BLaER1 (cell line): ENCODE results near the gene HHAT.
A peak's percentile ranks its signal among the peaks of the same experiment; 100 is the strongest.

Experiments
- H3K27ac ChIP-seq: shearing (Covaris generic); formaldehyde crosslinking; 2 replicates; pipeline ENCODE4 v1.8.1; 2022
- H3K27me3 ChIP-seq: shearing (Covaris generic); formaldehyde crosslinking; 2 replicates; pipeline ENCODE4 v1.8.1; 2022
- H3K36me3 ChIP-seq: shearing (Covaris generic); formaldehyde crosslinking; 2 replicates; pipeline ENCODE4 v1.8.1; 2022
- H3K4me1 ChIP-seq: shearing (Covaris generic); formaldehyde crosslinking; 2 replicates; pipeline ENCODE4 v1.8.1; 2022
- H3K4me2 ChIP-seq: shearing (Covaris generic); formaldehyde crosslinking; 2 replicates; pipeline ENCODE4 v1.8.1; 2022
- H3K4me3 ChIP-seq: shearing (Covaris generic); formaldehyde crosslinking; 2 replicates; pipeline ENCODE4 v1.8.1; 2022
- H3K9ac ChIP-seq: shearing (Covaris generic); formaldehyde crosslinking; 2 replicates; pipeline ENCODE4 v1.8.1; 2022
- H3K9me3 ChIP-seq: shearing (Covaris generic); formaldehyde crosslinking; 2 replicates; pipeline ENCODE4 v1.8.1; 2022
- H4K20me1 ChIP-seq: shearing (Covaris generic); formaldehyde crosslinking; 2 replicates; pipeline ENCODE4 v1.8.1; 2022
- Cebpa-rat ChIP-seq: shearing (Covaris generic); IDR thresholded peaks from 2 replicates; pipeline ENCODE4 v1.8.1; 2022

HHAT gene

DNA sequence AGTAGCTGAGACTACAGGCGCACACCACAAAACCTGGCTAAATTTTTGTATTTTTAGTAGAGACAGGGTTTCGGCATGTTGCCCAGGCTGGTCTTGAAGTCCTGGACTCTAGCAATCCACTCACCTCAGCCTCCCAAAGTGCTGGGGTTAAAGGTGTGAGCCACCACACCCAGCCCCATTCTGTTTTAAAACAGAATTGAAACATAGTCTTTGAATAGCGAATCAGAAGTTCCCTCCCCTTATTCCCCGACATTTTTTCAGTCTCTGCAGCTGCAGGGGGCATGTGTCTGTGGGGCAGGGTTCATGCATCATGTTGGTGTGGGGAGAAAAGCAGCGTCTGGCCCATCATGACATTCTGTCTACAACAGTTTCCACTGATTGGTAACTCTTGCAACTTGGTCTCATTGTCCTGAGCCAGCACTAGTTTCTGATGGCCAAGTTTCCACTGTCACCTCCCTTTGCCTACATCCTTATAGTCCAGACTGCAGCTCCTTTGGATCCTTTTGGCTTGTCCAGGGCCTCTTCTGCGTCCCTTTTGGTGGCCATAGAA, 15.6 kb upstream of the HHAT start:
- Histone ChIP-seq H3K9ac (no peak overlapping the region), H3K4me1 (no peaks in the 10 kb centered on the region), H3K4me2 (no peak overlapping the region), H4K20me1 (no peaks in the 10 kb centered on the region), H3K36me3 (no peaks in the 10 kb centered on the region), H3K4me3 (no peak overlapping the region), H3K27me3 (no peaks in the 10 kb centered on the region), H3K9me3 (no peaks in the 10 kb centered on the region), H3K27ac (no peak overlapping the region)
- no peak for TF ChIP-seq Cebpa-rat

DNA sequence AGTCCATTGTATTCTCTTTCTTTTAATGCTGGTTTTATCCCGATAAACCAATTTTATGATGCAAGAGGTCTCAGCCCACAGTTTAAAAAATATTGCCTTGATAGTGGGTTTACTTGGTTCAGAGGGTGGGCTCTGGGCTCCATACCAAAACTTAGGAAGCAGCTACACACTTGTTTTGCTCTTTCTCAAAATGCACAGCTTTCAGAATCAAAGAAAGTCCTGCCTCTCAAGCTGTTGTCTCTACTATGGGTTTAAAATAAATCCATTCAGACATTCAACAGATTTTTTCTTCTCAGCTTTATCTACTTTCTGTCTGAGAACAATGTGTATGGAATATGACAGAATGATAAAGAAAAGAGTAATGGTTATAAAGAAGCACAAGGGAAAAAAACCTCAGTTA, 14.8 kb upstream of the HHAT start:
- Histone ChIP-seq H3K27me3 (no peaks in the 10 kb centered on the region), H3K4me3 (no peak overlapping the region), H3K27ac (no peak overlapping the region), H3K9ac (no peak overlapping the region), H4K20me1 (no peaks in the 10 kb centered on the region), H3K4me2 (no peak overlapping the region), H3K36me3 (no peaks in the 10 kb centered on the region), H3K4me1 (no peaks in the 10 kb centered on the region), H3K9me3 (no peaks in the 10 kb centered on the region)
- TF ChIP-seq Cebpa-rat: no peak

- Histone ChIP-seq H3K27ac (no peak overlapping the region), H4K20me1 (no peaks in the 10 kb centered on the region), H3K4me2 (no peak overlapping the region), H3K9me3 (no peaks in the 10 kb centered on the region), H3K4me1 (no peaks in the 10 kb centered on the region), H3K9ac (no peak overlapping the region), H3K4me3 (no peak overlapping the region), H3K36me3 (no peaks in the 10 kb centered on the region), H3K27me3 (no peaks in the 10 kb centered on the region)
- no peak for TF ChIP-seq Cebpa-rat
These were observed 13.2 kb upstream of the HHAT start for GRCh38 chr1:210315529-210315928.

DNA sequence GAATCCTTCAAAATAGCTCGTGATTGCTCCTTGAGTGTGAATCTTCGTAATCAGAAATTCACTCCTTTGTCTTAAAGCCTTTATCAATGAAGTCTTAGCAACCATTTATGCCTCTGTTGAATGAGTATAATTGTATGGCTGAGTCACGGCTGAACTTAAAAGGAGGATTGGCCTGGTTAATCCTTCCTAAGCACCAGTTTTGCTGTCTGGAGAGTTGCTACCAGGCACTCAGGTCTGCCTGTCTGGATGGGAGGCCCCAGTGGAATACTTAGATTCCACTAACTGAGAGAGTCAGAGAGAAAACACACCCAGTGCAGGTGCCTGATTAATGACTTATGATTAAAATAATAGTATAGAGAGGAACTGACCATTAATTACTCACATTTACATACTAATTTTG, 7.6 kb upstream of the HHAT start:
- Histone ChIP-seq H3K4me1 (no peaks in the 10 kb centered on the region; the same call in 1 of the 2 replicates), H3K27ac (no peak overlapping the region), H4K20me1 (no peaks in the 10 kb centered on the region), H3K9ac (no peak overlapping the region), H3K4me2 (no peak overlapping the region), H3K36me3 (no peaks in the 10 kb centered on the region), H3K4me3 (no peak overlapping the region), H3K9me3 (peaks cover 26% of the 10 kb centered on the region), H3K27me3 (no peaks in the 10 kb centered on the region)
- no peak for TF ChIP-seq Cebpa-rat

GRCh38 chr1:210321552-210321951, 7.2 kb upstream of the HHAT start:
- Histone ChIP-seq H3K4me3 (no peak overlapping the region), H3K4me1 (no peaks in the 10 kb centered on the region; the same call in 1 of the 2 replicates), H3K27me3 (no peaks in the 10 kb centered on the region), H3K36me3 (no peaks in the 10 kb centered on the region), H3K9ac (no peak overlapping the region), H3K27ac (no peak overlapping the region), H4K20me1 (no peaks in the 10 kb centered on the region), H3K4me2 (no peak overlapping the region), H3K9me3 (peaks cover 26% of the 10 kb centered on the region)
- no peak for TF ChIP-seq Cebpa-rat

GRCh38 chr1:210323957-210324356, 4.7 kb upstream of the HHAT start:
- Histone ChIP-seq H3K27ac (no peak overlapping the region), H3K4me3 (no peak overlapping the region), H3K27me3 (no peaks in the 10 kb centered on the region), H4K20me1 (no peaks in the 10 kb centered on the region), H3K9ac (no peak overlapping the region), H3K4me2 (no peak overlapping the region), H3K9me3 (peaks cover 26% of the 10 kb centered on the region), H3K4me1 (peaks cover 12% of the 10 kb centered on the region), H3K36me3 (no peaks in the 10 kb centered on the region)
- TF ChIP-seq Cebpa-rat: no peak

DNA sequence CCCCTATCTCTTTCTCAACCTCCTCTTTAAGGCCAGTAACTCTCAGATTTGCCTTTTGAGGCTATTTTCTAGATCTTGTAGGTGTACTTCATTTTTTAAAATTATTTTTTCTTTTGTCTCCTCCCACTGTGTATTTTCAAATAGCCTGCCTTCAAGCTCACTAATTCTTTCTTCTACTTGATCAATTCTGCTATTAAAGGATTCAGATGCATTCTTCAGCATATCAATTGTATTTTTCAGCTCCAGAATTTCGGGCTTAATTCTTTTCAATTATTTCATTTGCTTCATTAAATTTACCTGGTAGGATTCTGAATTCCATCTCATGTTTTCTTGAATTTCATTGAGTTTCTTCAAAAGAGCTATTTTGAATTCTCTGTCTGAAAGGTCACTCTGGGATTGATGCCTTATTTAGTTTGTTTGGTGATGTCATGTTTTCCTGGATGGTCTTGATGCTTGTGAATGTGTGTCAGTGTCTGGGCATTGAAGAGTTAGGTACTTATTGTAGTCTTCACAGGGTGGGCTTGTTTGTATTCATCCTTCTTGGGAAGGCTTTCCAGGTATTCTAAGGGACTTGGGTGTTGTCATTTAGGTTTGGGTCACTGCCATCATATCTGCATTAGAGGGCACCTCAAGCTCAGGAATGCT, 3.6 kb upstream of the HHAT start:
- TF ChIP-seq Cebpa-rat: no peak
- H3K27ac ChIP-seq: no peak overlapping the region
- peaks cover 20% of the 10 kb centered on the region for H3K4me1 ChIP-seq
- no peaks in the 10 kb centered on the region for H3K36me3 ChIP-seq
- no peak overlapping the region for H3K9ac ChIP-seq
- H3K9me3 ChIP-seq: peaks cover 26% of the 10 kb centered on the region
- H4K20me1 ChIP-seq: no peaks in the 10 kb centered on the region
- H3K4me3 ChIP-seq: no peak overlapping the region
- no peak overlapping the region for H3K4me2 ChIP-seq
- H3K27me3 ChIP-seq: no peaks in the 10 kb centered on the region

DNA sequence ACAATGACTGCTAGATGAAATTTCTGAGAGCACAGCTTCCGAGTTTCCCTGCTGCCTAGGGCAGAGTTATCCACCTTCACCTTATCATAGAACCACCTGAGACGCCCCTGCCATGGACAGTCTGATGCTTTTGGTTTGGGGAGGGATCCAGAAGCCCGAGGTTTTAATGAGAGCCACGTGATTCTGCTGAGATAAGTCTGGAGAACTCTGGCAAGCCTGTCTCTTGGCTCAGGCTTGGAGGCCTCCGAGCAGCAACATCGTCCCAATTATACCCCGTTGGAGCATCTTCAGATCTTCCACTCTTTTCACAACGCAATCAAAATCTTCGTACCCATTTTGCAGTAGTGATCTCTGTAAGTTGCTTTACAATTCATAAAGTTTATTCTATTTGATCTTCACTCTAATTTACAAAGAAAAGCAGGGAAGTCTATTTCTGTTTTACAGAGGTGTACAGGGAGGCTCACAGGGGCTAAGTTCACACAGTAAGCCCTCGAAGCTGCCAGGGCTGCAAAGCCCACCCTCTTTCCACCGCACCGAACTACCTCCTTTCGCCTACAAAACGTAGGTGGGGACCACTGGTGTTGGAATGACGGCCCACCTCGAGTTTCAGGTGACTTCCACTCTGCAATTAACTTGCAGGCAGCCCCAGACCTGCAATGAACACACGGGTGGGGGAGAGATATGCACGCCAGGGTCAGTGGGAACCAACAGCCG, 513 bp upstream of the HHAT start:
- peaks cover 17% of the 10 kb centered on the region for H3K9me3 ChIP-seq
- H4K20me1 ChIP-seq: no peaks in the 10 kb centered on the region
- no peaks in the 10 kb centered on the region for H3K27me3 ChIP-seq
- H3K9ac ChIP-seq: peak overlapping the region; percentile 95
- peak overlapping the region; percentile 97 for H3K27ac ChIP-seq
- no peaks in the 10 kb centered on the region for H3K36me3 ChIP-seq
- TF ChIP-seq Cebpa-rat: no peak
- peaks cover 49% of the 10 kb centered on the region for H3K4me1 ChIP-seq
- peak overlapping the region; percentile 80 for H3K4me3 ChIP-seq
- peak overlapping the region; percentile 94 for H3K4me2 ChIP-seq

GRCh38 chr1:210330279-210330866, 1.7 kb downstream of the HHAT start:
- no peak for TF ChIP-seq Cebpa-rat
- H3K9ac ChIP-seq: peak overlapping the region; percentile 95; the same call in 1 of the 2 replicates
- H3K4me3 ChIP-seq: peak overlapping the region; percentile 80; the same call in 1 of the 2 replicates
- H4K20me1 ChIP-seq: no peaks in the 10 kb centered on the region
- H3K9me3 ChIP-seq: peaks cover 4% of the 10 kb centered on the region; the same call in 1 of the 2 replicates
- no peak overlapping the region for H3K27ac ChIP-seq
- peaks cover 60% of the 10 kb centered on the region for H3K4me1 ChIP-seq
- H3K27me3 ChIP-seq: no peaks in the 10 kb centered on the region
- H3K36me3 ChIP-seq: no peaks in the 10 kb centered on the region
- peak overlapping the region; percentile 94 for H3K4me2 ChIP-seq

DNA sequence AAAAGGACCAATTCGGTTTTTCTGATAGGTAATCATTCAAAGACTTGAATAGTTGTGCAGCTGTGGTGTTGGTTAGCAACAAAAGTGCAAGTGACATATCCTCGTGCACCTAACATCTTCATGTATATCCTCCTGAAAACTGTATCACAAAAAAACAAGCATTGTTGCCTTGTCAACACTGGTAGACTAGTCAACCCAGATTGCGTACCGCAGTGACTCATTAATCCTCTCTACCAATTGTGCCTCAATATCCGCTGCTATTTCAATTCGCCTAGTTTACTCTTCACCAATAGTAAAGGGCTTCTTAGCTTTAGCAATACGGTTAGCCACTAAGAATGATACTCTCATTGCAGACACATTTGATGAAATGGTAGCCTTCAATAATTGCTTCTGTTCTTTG, 3.5 kb downstream of the HHAT start:
- Histone ChIP-seq H3K4me3 (no peak overlapping the region), H3K27me3 (no peaks in the 10 kb centered on the region), H3K4me2 (peak overlapping the region; percentile 42; the same call in 1 of the 2 replicates), H3K4me1 (peaks cover 60% of the 10 kb centered on the region), H3K9ac (no peak overlapping the region), H3K36me3 (no peaks in the 10 kb centered on the region), H3K27ac (no peak overlapping the region), H3K9me3 (no peaks in the 10 kb centered on the region), H4K20me1 (no peaks in the 10 kb centered on the region)
- TF ChIP-seq Cebpa-rat: no peak
